NOMO-1 treated with dmso at 0.1 percent for 144 hours (cell line): ENCODE measurements around the gene PHLDA2.

Source experiments
- DNase-seq: peaks from one replicate; lab custom pipeline; 2025; ENCODE audit not compliant: unreplicated experiment; lab: John Stamatoyannopoulos, UW

Gene PHLDA2

GRCh38 chr11:2929950-2930703 lies 907 bp upstream of the PHLDA2 start:
- DNase-seq = peak; percentile 9

GRCh38 chr11:2929531-2929949 lies 320 bp upstream of the PHLDA2 start:
- DNase-seq = no peak

DNA sequence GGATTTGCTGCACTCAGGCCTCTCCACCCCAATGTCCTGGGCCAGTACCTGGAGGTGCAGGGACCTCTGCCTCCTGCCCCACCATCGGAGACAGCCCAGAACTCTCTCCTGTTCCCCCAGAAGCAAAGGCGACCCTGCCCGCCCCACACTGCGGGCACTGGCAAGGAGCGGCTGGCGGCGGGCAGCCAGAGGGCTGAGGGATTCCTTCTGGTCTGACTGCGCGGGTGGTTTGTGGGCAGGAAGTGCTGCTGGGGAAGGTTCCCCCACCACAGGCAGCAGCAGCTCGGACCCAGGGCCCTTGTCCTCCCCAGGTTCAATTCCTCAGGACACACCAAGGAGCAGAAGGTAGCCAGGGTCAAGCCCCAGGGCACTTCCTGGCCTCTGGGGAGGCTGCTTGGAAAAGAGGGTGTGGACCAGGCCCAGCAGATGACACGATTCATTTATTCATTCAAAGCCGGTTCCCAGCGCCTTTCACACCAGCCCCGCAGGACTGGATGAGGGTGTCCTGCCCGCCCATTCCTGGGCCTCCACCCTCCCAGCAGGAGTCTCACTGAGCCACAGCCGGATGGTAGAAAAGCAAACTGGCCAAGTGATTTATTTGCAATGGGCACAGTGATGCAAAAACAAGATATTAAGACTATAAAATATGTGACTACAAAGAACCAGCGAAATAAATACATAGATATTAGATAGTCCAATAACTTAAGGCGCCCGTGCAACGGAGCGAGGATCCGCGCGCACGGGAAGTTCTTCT lies 1.2 kb downstream of the PHLDA2 start:
- DNase-seq = no peak

- DNase-seq = no peak
Observed at GRCh38 chr11:2927121-2927800, 2.0 kb downstream of the PHLDA2 start.

GRCh38 chr11:2926611-2927051 lies 2.6 kb downstream of the PHLDA2 start:
- no peak for DNase-seq

DNA sequence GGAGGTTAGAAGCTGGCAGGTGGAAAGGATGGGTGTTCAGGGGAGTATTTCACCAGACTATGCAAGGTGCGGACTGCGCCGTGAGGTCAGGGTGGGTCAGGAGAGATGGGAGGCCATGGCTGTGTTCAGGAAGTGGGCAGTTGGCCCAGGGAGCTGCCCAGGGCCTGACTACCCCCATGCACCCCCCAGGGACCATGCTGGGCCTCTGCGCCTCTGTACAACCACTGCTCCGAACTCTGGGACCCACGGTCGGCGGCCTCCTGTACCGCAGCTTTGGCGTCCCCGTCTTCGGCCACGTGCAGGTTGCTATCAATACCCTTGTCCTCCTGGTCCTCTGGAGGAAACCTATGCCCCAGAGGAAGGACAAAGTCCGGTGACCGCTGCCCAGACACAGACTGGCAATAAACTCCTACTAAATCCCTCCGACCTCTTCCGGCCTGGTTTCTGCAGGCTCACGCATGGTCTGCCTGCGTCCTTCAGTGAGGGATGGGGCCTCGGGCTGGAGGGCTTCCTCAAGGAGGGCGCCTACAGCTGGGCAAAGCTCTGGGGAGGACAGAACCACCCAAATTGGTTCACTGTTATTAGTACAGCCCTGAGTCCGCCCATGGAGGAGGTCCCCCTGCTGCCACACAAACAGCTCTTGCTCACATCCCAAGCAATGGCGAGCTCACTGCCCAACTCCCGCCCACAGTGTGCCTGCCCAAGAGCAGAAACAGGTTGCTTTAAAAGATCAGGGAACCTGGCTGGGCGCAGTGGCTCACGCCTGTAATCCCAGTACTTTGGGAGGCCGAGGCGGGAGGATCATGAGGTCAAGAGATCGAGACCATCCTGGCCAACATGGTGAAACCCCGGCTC lies 4.2 kb downstream of the PHLDA2 start:
- DNase-seq = no peak

DNA sequence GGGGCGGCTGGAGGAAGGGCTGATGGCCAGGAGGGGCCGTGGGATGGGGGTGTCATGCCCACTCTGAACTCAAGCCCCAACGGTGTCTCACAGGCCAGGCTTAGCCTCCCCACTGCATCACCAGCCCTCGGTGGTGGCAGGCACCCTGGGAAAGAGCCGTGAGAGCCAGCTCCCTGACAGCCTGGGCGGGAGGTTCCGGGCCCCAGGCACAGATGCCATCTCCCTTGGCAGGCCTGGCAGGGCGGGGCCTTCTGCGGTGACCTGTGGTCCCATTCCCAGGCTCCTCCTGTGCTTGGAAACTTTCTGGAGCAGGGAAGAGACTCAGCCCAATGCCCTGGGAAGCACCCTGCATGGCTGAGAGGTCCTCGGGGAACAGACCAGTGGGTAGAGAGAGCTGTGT lies 4.8 kb downstream of the PHLDA2 start:
- no peak for DNase-seq

DNA sequence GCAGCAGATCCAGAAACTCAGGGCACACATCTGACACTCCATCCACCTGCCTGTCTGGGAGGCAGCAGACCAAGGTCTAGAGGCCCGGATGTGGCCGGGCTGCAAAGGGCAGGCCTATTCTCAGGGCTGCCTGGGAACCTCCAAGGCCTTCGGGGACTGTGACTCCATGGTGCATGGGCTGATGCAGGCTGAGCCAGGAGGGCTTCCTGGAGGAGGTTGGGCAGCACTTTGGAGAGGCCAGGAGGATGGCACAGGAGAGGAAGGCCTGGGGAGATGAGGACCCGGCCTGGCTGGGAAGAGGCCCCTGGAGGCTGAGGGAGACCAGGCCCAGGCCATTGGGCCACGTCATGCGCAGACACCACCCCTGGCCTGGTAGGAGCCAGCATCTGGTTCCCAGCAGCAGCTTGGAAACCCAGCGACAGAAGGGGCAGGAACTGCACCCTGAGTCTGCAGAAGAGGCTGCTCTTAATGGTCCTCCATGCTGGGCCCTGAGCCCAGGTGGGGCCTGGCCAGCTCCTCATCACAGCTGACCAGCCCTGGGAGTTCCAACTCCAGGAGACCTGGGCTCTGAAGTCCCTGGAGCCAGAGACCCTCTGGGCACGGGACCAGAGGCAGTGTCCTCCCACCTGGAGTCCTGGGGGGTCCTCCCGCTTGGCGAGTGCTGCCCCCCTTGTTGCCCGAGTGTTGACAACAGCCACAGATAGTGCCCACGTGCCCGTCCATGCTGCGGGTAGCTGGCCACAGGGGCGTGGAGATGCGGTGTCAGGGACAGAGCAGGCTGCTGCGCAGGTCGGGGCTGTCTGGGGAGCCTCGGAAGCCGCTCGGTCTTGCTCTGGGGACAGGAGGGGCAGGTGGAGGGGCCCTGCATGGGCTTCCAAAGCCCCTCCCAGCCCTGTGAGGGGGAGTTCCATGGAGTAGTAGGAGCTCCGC lies 5.5 kb downstream of the PHLDA2 start:
- DNase-seq = no peak

DNA sequence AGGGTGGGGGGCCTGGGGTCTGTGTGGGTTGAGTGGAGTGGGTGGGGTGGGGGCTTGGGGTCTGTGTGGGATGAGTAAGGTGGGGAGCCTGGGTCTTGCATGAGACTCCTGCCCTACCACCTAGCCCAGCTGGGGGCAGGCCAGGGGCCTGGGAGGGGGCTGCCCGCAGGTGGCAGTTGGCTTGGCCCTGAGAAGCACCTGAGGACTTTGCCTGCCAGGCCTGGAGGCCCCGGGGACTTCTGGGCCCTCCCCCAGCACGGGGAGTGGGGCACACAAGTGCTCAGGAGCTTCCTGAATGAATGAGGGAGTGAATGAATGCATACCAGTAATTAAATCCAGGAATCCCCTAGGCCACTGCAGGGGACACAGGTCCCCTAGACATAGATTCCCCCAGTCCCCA lies 6.6 kb downstream of the PHLDA2 start:
- DNase-seq = no peak

DNA sequence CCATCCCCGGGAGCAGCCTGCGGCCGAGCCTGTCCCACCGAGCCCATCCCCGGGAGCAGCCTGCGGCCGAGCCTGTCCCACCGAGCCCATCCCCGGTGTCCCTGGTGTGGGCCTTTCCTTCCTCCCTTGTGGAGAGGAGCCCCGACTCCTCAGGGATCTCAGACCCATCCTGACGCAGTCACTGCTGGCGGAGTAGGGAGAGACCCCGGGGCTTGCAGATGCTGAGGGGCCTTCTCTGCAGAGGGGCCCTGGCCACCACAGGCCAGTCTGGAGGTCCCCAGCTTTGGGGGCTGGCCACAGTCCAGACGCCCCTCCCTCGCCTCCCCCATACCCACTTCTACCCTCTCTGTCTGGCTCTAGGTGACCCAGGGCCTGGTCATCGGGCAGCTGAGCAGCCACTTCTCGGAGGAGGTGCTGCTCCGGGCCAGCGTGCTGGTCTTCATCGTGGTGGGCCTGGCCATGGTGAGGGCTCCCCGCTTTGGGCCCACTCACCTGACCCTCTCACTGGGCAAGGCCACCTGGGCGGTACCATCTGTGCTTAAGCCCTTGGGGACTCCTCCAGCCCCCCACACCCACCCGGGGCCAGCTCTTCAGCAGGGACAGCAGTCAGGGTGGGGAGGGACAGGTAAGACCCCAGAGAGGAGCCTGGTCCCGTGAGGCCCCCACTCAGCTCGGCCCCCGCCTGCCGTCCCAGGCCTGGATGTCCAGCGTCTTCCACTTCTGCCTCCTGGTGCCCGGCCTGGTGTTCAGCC lies 7.3 kb downstream of the PHLDA2 start:
- DNase-seq = no peak

DNA sequence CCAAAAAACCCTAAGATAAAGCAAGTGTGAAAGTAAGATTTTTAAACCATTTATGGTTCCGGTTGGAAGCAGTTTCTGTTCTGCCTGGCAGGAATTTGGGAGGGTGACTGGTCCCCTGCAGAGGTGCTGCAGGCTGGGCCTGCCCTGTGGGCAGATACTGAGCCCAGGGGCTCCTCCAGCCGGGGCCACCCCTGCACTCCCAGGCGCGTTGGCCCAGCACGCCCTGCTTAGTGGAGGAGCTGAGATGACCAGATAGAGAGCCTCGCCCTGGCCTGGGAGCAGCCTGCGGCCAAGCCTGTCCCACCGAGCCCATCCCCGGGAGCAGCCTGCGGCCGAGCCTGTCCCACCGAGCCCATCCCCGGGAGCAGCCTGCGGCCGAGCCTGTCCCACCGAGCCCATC lies 8.0 kb downstream of the PHLDA2 start:
- DNase-seq = no peak

DNA sequence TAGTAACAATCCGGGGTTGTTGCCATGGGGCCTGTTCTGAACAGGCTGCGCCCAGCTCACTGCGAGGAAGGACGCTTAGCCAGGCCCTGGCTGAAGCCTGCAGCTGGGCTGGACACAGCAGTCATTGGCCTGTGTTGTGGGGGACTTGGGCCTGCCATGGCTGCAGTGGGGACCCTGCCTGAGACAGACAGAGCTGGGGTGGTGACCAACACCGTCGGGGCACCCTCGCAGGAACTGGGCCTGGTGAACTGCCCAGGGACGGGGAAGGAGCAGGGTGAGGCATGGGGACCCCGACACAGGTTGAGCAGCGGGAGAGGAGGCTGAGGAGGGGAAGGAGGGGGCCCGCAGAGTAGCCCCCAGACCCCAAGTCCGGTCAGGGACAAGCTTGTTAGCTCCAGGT lies 8.9 kb downstream of the PHLDA2 start:
- DNase-seq = no peak

GRCh38 chr11:2919837-2920236 lies 9.4 kb downstream of the PHLDA2 start:
- DNase-seq = no peak

- DNase-seq = no peak
Observed at GRCh38 chr11:2919188-2919587, 10.0 kb downstream of the PHLDA2 start.

DNA sequence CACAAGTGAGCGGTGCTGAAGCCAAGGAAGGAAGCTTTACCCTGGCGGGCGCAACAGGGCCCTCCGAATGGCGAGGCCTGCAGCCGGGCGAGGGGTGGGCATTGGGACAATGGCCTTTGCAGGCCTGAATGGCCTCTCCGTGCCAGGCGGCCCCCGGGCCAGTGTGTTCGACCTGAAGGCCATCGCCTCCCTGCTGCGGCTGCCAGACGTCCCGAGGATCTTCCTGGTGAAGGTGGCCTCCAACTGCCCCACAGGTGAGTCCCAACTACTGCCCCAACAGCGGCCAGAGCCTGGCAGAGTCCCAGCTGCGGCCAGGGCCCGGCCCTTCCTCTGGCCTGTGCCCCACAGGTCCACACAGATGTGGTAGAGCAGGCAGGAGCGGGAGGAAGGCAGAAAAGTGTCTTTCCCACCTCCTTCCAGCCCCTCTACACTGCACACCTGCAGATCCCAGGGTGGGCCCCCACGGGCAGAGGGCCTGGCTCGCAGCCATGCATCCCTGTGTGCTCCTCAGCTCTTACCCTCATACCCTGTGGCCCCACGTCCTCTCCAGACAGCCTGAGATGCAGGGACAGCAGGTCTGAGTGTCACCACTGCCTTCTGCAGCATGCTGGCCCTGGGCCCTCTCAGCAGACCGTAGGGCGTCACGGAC lies 11.3 kb downstream of the PHLDA2 start:
- no peak for DNase-seq

- no peak for DNase-seq
Observed at GRCh38 chr11:2916892-2917645, 12.2 kb downstream of the PHLDA2 start.

- no peak for DNase-seq
Observed at GRCh38 chr11:2916114-2916891, 12.9 kb downstream of the PHLDA2 start.
